T-cell (primary cell): ENCODE results near the gene LTF. TPM values are rescaled to one million over a fixed set of nuclear protein-coding genes. Genes with fewer than 3 reads are reported as not detected.

Source experiments
- ATAC-seq, 4 experiments: fragments of 200-7000 bp in 3 of 4; fragments of 150-1000 bp in 1 of 4; cut with Tn5 transposase; replicated peaks in 1 of 4; 1 replicate in 3 of 4; 2 replicates in 1 of 4; pipeline ENCODE4 v1.10.0; 2021; ENCODE audit warnings: moderate library complexity in 3 of 4, mild to moderate bottlenecking in 2 of 4, moderate number of reproducible peaks in 1 of 4
- CTCF ChIA-PET, 2 donors: fragments of 300-600 bp; sonication (Branson Sonifier 250); formaldehyde crosslinking; loops; one replicate each; lab custom pipeline; 2022; ENCODE audit warnings: antibody characterized with exemption in 2 of 2; lab: Charles Lee
- POLR2A ChIA-PET, 2 donors: fragments of 300-600 bp; sonication (Branson Sonifier 250); formaldehyde crosslinking; loops; one replicate each; lab custom pipeline; 2022; ENCODE audit warnings: antibody characterized with exemption in 2 of 2; lab: Charles Lee
- DNase-seq, 35 experiments: peaks; one replicate each; pipeline versions ENCODE4 v3.0.0 to v3.0.0-alpha.2; 2013 to 2023
- H3K27ac ChIP-seq: one replicate; pipeline ENCODE4 v1.5.1; 2013; ENCODE audit warnings: low read length
- H3K27me3 ChIP-seq, 2 experiments: replicated peaks in 1 of 2; 1 replicate in 1 of 2; 2 replicates in 1 of 2; pipeline versions ENCODE4 v1.6.1 to v1.7.0; 2013; ENCODE audit warnings: low read length in 1 of 2, mixed read lengths in 1 of 2; ENCODE audit not compliant: control insufficient read depth in 2 of 2, insufficient read depth in 2 of 2; ENCODE audit errors: extremely low read depth in 1 of 2
- H3K36me3 ChIP-seq, 2 donors: 1 replicate in 1 of 2; 2 replicates in 1 of 2; pipeline versions ENCODE4 v1.6.1 to v1.7.0; 2013; ENCODE audit warnings: low read length in 1 of 2; ENCODE audit not compliant: control insufficient read depth in 2 of 2, insufficient read depth in 1 of 2; ENCODE audit errors: extremely low read depth in 1 of 2
- H3K4me1 ChIP-seq, 2 experiments: 1 replicate in 1 of 2; 2 replicates in 1 of 2; pipeline versions ENCODE4 v1.6.1 to v1.7.0; 2013; ENCODE audit warnings: low read length in 2 of 2, mixed read lengths in 1 of 2; ENCODE audit not compliant: insufficient read depth in 2 of 2, control insufficient read depth in 1 of 2; ENCODE audit errors: extremely low read depth in 1 of 2
- H3K4me3 ChIP-seq, 2 donors: 1 replicate in 1 of 2; 2 replicates in 1 of 2; pipeline versions ENCODE4 v1.5.1 to v1.7.0; 2013; ENCODE audit warnings: mild to moderate bottlenecking in 2 of 2, low read length in 1 of 2, moderate library complexity in 1 of 2; ENCODE audit not compliant: control insufficient read depth in 1 of 2; ENCODE audit errors: extremely low read depth in 1 of 2
- H3K9me3 ChIP-seq: 2 replicates; pipeline ENCODE4 v1.7.0; 2013
- H3K27ac Mint-ChIP-seq, 2 donors: one replicate each; pipeline ENCODE4 v1.8.0; 2020 to 2021; ENCODE audit warnings: mild to moderate bottlenecking in 2 of 2, mixed read lengths in 2 of 2
- H3K27me3 Mint-ChIP-seq, 2 donors: one replicate each; pipeline ENCODE4 v1.8.0; 2021 to 2022; ENCODE audit warnings: mixed read lengths in 2 of 2
- H3K36me3 Mint-ChIP-seq: one replicate; pipeline ENCODE4 v1.8.0; 2021; ENCODE audit warnings: mixed read lengths
- H3K4me1 Mint-ChIP-seq, 3 donors: one replicate each; pipeline ENCODE4 v1.8.0; 2020 to 2022; ENCODE audit warnings: mixed read lengths in 3 of 3, mild to moderate bottlenecking in 1 of 3
- H3K4me3 Mint-ChIP-seq, 3 donors: one replicate each; pipeline ENCODE4 v1.8.0; 2020 to 2022; ENCODE audit warnings: mild to moderate bottlenecking in 3 of 3, mixed read lengths in 3 of 3, moderate library complexity in 3 of 3
- H3K9me3 Mint-ChIP-seq, 3 donors: one replicate each; pipeline ENCODE4 v1.8.0; 2020 to 2022; ENCODE audit warnings: mixed read lengths in 3 of 3
- WGBS: methylation state at CpG from one replicate; pipeline ENCODE4 v1.1.5; 2013; ENCODE audit warnings: missing lambda C conversion rate; ENCODE audit not compliant: insufficient coverage; 5-methylcytosine and 5-hydroxymethylcytosine counted together
- total RNA-seq, 35 experiments: library from RNA in 6 of 35; stranded (reverse) in 6 of 35; fragments of 120-200 nt in 1 of 35; gene quantifications; one replicate each; pipeline versions ENCODE4 v1.2.1 to v1.2.4 and lab custom pipeline; 2013 to 2026

The LTF gene
- total RNA-seq, 5 donors from 2014 or later (not counting 1 experiment from before 2014, with no cell fraction given) = 0.16 TPM; not detected in 4

GRCh38 chr3:46453526-46454208, 11.0 kb downstream of the LTF start:
- peaks cover 0 to 31% of the 10 kb centered on the region in 2 experiments for H3K27me3 ChIP-seq
- WGBS = no CpG with 5 or more reads among the region's 7 CpGs

GRCh38 chr3:46449755-46450552, 14.8 kb downstream of the LTF start:
- Mint-ChIP-seq H3K4me3 (no peak overlapping the region), H3K9me3 (no peaks in the 10 kb centered on the region), H3K4me1 (peaks cover 0 to 4% (median 3%) of the 10 kb centered on the region in 3 donors), H3K27ac (no peak overlapping the region), H3K36me3 (no peaks in the 10 kb centered on the region), H3K27me3 (peaks cover 13 to 25% of the 10 kb centered on the region in 2 donors)
- Histone ChIP-seq H3K4me3 (no peak overlapping the region), H3K36me3 (no peaks in the 10 kb centered on the region), H3K9me3 (no peaks in the 10 kb centered on the region), H3K4me1 (no peaks in the 10 kb centered on the region), H3K27me3 (peaks cover 0 to 27% of the 10 kb centered on the region in 2 experiments), H3K27ac (no peak overlapping the region)
- ChIA-PET CTCF (no interaction called here), POLR2A (no interaction called here)
- 84% methylated on average over 10 of the region's 14 CpGs for WGBS
- ATAC-seq (no peak), DNase-seq (peak in 1 of 35 experiments; percentile 20)

More at GRCh38 chr3:46453526-46454208, 11.0 kb downstream of the LTF start:
- Histone ChIP-seq H3K36me3 (no peaks in the 10 kb centered on the region), H3K4me3 (no peak overlapping the region), H3K27ac (no peak overlapping the region), H3K4me1 (no peaks in the 10 kb centered on the region), H3K9me3 (no peaks in the 10 kb centered on the region)
- no peak for ATAC-seq
- Mint-ChIP-seq H3K27ac (no peak overlapping the region), H3K36me3 (no peaks in the 10 kb centered on the region), H3K4me3 (no peak overlapping the region), H3K27me3 (peaks cover 13 to 22% of the 10 kb centered on the region in 2 donors), H3K4me1 (peaks cover 0 to 4% (median 3%) of the 10 kb centered on the region in 3 donors), H3K9me3 (no peaks in the 10 kb centered on the region)
- ChIA-PET POLR2A (no interaction called here), CTCF (no interaction called here)
- no peak for DNase-seq

- WGBS = 89% methylated on average over 16 of the region's 17 CpGs
Measured at GRCh38 chr3:46448721-46449120, 16.0 kb downstream of the LTF start.

GRCh38 chr3:46447228-46447985, 17.3 kb downstream of the LTF start:
- CTCF ChIA-PET = no interaction called here
- no peak overlapping the region for H3K4me3 Mint-ChIP-seq
- H3K36me3 Mint-ChIP-seq = no peaks in the 10 kb centered on the region
- 78% methylated on average over 3 of the region's 5 CpGs for WGBS
- ATAC-seq = no peak
- Histone ChIP-seq H3K9me3 (no peaks in the 10 kb centered on the region), H3K27ac (no peak overlapping the region), H3K4me3 (no peak overlapping the region), H3K27me3 (peaks cover 0 to 23% of the 10 kb centered on the region in 2 experiments), H3K36me3 (no peaks in the 10 kb centered on the region), H3K4me1 (peaks cover 0 to 1% of the 10 kb centered on the region in 2 experiments)
- H3K9me3 Mint-ChIP-seq = no peaks in the 10 kb centered on the region
- H3K4me1 Mint-ChIP-seq = peaks cover 0 to 2% (median 0%) of the 10 kb centered on the region in 3 donors
- peaks cover 6 to 22% of the 10 kb centered on the region in 2 donors for H3K27me3 Mint-ChIP-seq
- DNase-seq = no peak
- POLR2A ChIA-PET = interaction anchor here in 1 of 2 donors (0.6 kb wide), 1 partner anchor 623 kb away, joined by 3 read pairs; no protein-coding TSS in a partner anchor
- H3K27ac Mint-ChIP-seq = no peak overlapping the region

More at GRCh38 chr3:46448721-46449120, 16.0 kb downstream of the LTF start:
- DNase-seq (no peak), ATAC-seq (no peak)
- H3K4me3 ChIP-seq = no peak overlapping the region
- H3K27me3 ChIP-seq = peaks cover 0 to 23% of the 10 kb centered on the region in 2 experiments
- H3K4me1 ChIP-seq = no peaks in the 10 kb centered on the region
- H3K9me3 ChIP-seq = no peaks in the 10 kb centered on the region
- Mint-ChIP-seq H3K27ac (no peak overlapping the region), H3K27me3 (peaks cover 9 to 25% of the 10 kb centered on the region in 2 donors), H3K4me1 (peaks cover 0 to 2% (median 2%) of the 10 kb centered on the region in 3 donors), H3K4me3 (no peak overlapping the region), H3K36me3 (no peaks in the 10 kb centered on the region), H3K9me3 (no peaks in the 10 kb centered on the region)
- ChIA-PET CTCF (interaction anchor here (0.5 to 0.7 kb wide), 3 partner anchors 147 to 723 kb away, joined by 3 to 4 read pairs (median 3); no protein-coding TSS in a partner anchor), POLR2A (no interaction called here)
- H3K36me3 ChIP-seq = no peaks in the 10 kb centered on the region
- no peak overlapping the region for H3K27ac ChIP-seq

GRCh38 chr3:46442576-46443530, 21.9 kb downstream of the LTF start:
- Histone ChIP-seq H3K36me3 (no peaks in the 10 kb centered on the region), H3K4me1 (peaks cover 19 to 33% of the 10 kb centered on the region in 2 experiments), H3K27ac (no peak overlapping the region), H3K27me3 (peaks cover 0 to 4% of the 10 kb centered on the region in 2 experiments), H3K4me3 (no peak overlapping the region), H3K9me3 (no peaks in the 10 kb centered on the region)
- Mint-ChIP-seq H3K4me3 (no peak overlapping the region), H3K9me3 (no peaks in the 10 kb centered on the region), H3K4me1 (peaks cover 20 to 25% (median 24%) of the 10 kb centered on the region in 3 donors), H3K27me3 (peaks cover 0 to 2% of the 10 kb centered on the region in 2 donors), H3K36me3 (no peaks in the 10 kb centered on the region), H3K27ac (no peak overlapping the region)
- ATAC-seq (no peak), DNase-seq (peak in 20 of 35 experiments; percentile 5 to 68 (median 27))
- POLR2A ChIA-PET = no interaction called here
- 90% methylated on average over 8 of the region's 16 CpGs for WGBS
- CTCF ChIA-PET = no interaction called here
